NCI-H2171 treated with DMSO at 0.1 percent for 48 hours (cell line): ENCODE results near the gene SEC16B.
A peak's percentile ranks its signal among the peaks of the same experiment; 100 is the strongest.

Source experiments
- DNase-seq: peaks from one replicate; lab custom pipeline; 2025; lab: John Stamatoyannopoulos, UW

Gene SEC16B

DNA sequence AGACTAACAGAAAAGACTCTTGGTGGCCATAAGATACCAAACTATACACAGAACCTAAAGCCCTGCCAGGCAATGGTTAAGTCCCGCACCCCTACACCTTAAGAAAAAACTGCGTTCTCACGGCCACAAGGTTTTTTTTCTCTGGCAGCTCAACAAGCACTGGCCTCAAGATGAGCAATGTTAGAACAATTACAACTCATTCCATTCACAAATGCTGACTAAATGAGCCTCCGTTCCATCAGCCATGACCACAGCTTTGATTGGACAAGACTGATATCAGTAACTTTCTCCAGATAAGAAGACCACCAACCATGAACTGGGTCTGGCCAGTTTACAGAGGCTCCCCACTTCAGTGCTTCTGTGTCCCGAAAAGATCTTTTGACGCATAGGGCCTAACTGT lies 31.9 kb downstream of the SEC16B start:
- no peak for DNase-seq

DNA sequence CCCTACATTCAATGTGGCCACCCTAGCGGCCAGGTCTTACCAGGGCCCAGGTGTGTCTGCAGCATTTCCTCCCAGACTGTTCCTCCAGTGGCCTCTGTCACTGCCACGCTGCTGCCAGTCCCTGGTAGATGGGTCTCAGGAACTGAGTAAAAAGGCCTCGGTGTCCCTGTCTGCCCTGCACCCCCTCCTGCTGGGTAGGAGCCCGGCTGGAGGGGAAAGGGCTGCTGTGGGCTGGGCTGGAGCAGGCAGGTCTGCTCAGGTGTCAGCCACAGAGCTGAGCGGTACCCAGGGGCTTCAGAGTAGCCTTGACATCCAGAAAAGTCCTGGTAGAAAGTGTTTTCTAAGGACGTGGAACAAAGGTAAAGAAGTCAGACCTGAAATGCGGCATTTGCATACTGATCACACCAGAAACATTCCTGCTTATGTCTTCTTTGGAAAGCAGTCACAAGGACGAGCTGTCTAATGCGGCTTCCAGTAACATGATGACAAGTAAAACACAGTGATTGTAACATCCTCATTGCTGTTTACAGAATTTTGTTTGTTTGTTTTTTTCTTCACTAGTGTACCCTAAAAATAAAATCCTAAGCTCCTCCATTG lies 32.6 kb downstream of the SEC16B start:
- no peak for DNase-seq

DNA sequence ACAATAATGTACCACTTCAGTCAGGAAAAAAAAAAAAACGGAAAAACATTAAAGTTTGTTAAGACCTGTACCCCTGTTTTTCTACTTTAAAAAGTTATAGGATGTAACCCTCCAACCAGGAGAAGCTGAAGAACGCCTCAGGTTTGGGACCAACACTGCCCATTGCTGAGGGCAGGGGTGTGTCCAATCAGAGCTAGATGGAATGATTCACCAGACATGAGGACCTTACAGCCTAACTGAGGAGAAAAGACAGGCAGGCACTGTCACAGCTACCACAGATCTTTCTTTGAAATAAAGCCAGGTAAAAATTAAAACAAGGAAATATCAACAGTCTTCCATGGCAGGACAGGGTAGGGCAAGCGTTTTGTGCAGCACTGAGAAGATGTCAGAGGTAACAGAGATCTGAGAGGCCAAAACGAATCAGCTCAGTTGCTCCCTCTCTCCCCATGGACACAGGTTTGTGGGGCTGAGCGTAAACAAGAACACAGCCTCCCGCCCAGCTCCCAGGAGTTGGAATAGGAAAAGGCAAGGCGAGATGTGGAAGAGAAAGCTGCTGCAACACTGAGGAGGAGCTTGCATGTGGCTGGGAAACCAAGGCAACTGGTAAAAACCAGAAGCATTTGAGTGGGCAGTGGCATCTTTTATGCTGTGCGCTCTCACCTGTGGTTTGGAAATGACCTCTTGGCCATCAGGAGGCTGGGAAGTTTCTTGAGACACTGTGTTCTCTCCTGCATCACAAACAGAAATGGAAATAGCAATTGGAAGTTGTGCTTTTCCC lies 34.0 kb downstream of the SEC16B start:
- DNase-seq = no peak

DNA sequence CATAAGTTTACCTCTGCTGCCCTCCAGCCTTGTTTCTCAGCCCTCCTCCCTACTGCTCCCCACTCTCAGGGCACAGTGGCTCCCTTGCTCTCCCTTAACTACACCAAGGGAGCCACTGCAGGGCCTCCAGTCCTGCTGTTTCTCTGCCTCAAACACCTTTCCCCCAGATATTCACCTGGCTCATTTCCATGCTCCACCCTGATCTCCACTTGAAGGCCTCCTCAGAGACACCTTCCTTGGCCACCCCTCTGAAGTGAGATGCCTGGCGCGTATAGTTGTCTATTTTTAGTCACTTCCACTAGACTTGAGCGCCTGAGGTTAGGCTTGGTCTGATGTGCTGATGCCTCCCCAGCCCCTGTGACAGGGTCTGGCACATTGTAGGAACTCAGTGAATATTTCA lies 34.9 kb downstream of the SEC16B start:
- DNase-seq = no peak

DNA sequence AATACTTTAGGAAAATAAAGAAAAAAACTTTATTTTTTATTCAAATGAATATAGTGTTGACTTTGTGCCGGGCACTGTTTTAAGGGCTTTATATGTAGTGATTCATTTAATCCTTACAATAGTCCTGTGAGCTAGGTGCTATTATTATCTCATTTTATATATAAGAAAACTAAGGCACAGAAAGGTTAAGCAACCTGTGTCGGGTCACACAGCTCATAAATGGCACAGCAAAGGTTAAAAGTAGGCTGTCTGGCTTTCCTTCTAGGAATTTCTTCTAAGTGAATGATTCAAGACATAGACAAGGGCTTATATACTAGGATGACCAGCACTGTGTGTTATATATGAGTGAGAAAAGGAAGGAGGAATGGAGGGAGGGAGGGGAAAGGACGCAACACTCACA lies 35.4 kb downstream of the SEC16B start:
- DNase-seq = no peak

DNA sequence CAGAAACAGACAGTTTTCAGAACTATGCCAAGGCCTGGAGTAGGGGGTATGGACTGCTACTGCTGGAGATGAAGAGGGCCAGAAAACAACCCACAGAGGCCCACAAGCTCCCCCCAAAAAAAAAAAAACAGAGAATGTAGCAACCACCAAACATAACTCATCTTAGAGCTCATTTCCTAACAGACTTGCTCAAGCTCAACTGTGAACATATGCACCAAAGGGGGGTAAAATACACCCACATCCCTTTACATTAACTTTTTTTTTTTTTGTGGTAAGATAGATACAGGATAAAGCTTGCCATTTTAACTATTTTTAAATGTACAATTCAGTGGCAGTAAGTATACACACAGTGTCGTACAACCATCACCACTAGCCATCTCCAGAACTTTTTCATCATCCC lies 36.0 kb downstream of the SEC16B start:
- no peak for DNase-seq

DNA sequence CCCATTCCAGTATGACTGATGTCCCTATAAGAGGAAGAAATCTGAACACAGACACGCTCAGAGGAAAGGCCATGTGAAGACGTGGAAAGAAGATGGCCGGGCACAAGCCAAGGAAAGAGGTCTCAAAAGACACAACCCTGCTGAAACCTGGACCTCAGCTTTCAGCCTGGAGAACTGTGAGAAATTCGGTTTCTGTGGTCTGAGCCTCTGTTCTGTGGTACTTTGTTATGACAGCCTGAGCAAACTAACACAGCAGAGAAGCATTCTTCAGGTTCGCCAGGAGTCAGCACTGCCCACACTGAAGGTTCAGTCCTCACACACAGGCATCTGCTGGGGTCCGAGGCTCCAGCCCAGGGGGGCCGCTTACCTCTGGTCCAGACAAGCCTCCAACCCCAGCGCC lies 37.7 kb downstream of the SEC16B start:
- DNase-seq = no peak

DNA sequence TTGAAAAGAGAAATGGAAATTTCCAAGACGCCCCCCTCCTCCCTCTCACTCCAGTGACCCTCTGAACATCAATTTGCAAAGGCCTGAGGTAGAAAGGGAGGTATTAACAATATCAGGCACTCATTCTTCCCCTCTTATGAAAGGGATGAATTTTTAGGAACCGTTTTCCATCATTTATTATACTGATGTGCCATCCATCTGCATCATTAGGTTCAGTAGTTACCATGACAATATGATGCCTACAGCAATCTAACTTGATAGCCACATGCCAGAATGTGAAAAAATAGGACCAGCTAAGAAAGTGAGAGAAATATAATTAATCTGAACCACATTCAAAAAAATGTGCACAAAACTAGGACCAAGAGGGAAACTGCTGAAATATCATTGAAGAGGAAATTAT lies 40.9 kb downstream of the SEC16B start:
- no peak for DNase-seq

DNA sequence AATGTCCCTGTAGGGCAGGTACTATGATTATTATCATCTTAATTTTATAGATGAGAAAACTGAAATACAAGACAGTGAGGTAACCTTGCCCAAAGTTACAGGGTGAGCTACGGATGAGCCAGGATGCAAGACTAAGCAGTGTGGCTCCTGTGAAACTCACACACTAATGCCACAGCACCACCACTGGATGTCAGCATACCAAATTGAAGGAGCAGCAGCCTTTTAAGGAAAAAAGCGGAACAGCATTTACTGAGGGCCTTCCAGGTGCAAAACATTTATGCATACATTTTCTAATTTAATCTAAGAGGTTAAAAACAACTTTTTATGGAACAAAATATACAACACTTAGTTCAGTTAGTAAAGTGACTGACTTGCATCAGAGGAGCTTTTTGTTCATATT lies 41.7 kb downstream of the SEC16B start:
- DNase-seq = no peak

DNA sequence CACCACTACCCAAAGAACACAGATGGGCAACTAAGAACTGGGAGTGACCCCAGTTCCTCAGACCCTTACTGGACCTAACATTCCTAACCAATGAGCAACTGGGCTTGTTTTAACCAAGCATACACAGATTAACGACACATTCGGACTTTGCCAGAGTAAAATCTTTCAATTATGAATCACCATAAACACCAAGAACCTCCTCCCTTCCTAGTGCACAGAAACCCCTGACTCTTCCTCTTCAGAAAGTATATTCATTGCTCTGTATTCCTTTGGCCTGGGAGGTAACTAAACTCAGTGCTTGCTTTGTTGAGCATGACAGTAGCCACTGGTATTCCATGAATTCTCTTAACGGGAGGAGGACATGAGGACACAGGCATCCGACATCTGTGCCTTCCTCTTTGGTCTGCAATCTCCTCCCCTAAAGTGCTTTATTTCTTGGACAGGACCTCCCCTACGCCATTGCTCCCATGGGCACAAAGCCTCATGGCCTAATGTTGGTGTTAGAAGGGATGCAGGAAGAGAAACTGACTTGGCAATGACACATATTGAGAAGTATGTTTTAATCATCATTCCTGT lies 42.7 kb downstream of the SEC16B start:
- DNase-seq = no peak

DNA sequence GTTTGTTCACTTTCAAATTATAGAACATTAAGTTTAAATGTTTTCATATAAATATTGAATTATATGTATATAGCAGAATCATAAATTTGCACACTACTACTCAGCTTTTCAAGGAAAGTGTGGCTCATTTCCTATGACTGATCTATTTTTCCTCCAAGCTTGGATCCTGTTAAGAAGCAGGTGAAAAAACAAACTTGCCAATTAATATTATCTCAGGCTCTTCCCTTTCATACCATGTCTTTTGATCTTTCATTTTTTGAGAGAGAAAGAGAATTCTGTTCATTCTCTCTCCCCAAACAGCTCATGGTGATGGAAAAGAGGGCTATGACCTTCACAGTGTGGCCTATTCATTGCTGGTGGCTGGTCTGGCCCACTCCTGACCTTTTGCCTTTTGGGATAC lies 43.7 kb downstream of the SEC16B start:
- no peak for DNase-seq

DNA sequence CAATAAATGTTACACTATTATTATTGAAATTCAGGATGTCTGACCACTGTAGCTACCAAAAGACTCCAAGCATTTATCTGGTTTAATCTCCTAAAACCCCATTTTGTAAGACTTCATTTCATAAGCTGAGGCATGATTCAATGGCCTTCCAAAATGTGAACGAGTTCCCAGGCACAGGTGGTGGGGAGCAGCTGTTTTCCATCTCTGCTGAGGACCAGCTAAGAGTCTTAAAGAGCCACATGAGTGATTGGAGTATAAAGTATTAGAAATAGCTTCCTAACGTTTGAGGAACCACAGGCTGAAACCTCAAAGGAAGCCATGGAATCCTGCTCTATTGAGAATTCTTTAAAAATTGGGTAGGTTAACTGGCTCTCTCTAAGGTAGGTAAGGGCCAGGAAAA lies 44.9 kb downstream of the SEC16B start:
- DNase-seq = no peak

DNA sequence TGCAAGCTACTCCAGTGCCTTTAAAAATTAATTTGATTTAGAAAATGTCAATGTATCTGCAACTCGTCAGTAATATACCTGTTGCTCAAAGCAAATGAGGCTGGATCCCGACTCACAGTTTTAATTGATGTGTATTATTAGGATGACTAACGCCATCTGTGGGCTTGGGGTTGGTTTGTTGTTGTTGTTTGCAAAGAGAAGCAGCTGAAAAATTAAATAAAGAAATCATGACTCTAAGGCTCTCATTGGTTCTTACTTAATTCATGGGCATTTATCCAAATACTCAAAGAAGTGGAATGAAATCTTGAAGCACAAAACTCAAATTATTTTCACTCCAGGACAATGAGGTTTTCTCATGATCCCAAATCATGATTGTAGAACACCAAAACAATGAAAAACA lies 46.4 kb downstream of the SEC16B start:
- no peak for DNase-seq

DNA sequence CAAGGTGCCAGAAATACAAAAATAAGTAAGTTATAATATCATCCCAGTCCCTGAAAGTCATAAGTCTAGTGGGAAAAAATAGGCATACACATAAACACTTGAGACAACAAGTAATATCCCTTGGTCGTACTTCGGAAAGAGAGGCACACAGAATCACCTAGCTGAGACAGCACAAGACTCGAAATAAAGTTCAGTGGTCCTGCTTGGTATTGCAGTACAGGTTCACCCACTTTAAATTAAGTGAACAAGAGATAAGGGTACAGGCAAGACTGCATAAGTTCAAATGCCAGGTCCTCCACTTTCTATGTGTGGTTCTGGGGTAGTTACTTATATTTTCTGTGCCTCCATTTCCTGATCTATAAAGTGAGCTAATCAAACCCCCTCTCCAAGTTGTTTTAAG lies 47.6 kb downstream of the SEC16B start:
- no peak for DNase-seq

DNA sequence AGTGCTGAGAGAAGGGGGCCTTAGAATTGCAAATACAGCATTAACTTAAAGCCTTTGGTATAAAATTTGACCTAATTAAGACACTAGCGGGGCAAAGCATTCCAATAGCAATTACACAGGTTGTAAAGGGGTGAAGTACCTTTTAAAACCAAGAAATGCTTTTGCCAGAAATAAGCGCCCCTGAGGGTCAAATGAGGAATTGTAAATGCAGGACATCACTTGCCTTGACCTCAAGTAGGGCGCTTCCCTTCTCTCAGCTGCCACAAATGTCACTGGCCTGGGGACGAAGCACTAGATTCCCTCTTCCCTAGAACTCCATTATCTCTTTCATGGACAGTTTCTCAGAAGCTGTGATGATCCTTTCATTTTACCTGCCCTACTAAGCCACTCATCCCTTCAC lies 48.3 kb downstream of the SEC16B start:
- DNase-seq = no peak

DNA sequence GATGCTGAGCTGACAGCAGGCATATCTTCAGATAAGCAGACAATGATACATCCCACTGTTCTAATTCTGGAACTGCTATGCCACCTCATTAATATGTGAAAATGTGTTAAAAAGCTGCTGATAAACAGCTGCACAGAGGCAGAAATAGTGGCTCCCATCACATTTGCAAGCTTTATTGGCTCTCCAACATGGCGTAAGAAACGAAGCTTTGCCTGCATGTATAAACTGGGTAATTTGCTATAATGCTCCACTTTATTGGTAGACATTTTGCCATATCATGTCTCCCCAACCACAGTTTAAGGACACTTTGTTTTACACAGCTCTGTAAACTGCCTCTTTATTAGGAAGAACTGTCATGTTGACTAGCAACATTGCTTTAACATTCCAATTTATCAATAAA lies 49.8 kb downstream of the SEC16B start:
- no peak for DNase-seq

DNA sequence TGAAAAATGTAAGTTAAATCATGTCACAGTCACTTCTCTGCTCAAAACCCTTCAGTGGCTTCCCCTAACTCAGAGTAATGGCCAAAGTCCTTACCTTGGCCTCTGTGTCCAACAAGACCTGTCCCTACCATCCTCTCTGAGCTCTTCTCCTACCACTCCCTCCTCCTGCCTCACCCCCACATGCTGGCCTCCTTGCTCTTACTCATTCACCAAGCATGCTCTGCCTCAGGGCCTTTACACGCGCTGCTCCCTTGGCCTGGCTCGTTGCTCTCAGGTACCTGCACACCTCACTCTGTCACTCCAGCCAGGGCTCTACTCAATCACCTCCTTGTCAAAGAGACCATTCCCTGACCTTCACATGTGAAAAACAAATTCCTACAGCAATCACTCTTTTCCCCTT lies 54.2 kb downstream of the SEC16B start:
- DNase-seq = no peak

DNA sequence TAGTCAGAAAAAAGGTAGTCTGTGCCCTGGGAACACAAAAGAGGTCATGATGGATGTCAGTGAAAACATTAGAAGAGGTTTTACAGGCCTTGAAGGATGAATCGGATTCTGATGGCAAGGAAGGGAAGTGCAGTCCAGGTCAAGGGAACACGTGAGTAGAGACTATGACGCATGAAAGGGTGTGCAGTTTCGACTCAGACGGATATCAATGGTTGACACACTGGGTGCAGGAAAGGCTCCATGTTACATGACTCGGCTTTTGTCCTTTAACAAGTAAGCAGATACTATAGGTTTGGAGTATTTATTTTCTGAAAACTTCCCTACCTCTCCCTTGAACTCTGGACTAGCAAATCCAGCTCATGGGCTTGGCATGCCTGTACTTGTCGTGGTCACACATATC lies 55.3 kb downstream of the SEC16B start:
- no peak for DNase-seq

DNA sequence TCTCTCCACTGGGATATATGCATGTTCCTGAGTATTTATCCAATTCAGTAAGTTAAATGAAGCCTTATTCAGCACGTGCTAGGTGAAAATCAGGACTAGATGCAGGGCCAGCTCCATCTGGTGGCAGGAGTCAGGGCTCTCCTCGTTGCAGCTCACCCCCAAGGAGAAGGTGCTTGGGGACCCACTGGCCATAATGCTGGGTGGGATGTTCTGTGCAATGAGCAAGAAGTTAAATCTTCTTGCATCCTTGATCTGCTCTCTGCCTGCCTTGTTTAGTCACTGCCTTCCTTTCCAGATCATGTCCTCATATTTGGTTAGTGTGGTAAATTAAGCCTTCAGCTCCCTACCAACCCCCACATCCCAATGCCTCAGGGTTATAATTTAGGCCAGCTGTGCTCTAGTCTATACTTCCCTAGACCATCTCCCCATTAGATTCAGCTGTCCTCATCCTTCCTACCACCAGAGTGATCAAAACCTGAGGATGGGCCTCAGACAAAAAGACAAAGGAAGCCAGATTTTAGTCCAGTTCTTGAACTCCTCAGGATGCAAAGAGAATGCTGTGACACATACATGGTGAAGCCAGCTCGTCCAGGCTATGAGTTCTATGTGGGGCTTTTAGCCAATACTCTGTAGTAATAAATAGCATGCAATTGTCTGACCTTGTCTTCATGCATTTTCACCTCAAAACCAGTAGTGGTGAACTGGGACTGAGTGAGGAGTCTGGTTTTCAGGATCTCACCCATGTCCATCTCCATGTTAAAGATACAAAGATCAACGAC lies 55.9 kb downstream of the SEC16B start:
- DNase-seq = peak; percentile 13

DNA sequence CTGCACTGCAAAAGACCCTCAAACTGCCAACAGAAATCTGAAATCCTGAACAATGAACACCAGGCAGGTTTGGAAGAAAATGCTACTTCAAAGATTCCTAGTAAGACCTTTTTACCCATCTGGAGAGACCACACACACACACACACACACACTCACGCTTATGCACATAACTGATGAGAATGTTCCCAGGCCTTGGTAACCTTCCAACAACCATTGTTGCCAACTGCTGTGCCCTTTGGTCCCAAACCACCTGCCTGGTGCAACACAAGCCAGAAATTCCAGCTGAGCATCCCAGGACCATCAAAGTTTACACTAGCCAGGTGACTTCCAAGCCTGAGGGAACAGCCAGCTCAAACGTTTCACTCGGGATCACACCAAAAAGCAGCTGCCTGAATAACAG lies 56.9 kb downstream of the SEC16B start:
- DNase-seq = no peak

DNA sequence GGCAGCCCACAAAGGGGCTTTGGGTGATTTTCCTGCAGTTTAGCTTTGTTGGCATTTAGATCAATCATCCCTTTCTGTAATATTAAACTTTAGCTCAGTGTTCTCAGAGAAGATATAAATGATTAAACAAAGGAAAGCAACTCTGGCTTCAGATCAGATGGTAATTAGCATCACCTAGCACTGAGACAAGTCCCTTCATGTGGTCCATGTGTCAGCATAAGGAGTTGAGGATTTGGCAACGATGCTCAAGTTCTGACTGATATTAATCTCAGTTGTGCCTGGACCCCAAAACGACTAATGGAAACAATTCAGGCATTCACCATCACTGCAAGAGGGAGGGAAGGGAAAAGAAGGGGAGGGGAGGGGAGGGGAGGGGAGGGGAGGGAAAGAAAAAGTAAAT lies 60.4 kb downstream of the SEC16B start:
- no peak for DNase-seq

DNA sequence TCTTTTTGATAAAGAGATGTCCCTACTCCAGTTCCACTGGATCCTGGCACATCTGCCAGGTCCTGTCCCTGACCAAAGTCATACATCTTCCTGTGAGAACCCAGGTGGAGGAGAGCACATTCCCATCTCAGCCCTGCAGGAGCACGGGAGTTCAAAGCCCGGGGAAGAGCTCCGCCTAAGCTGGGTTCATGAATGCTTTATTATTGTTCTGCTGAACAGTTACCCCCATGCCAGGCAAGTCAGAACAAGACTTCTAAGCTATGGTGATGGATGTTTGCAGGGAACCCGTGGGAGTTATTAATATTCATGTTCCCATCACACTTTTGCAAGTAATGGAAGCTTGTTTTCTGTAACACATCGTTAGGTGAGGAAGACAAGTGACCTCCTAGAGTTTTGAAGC lies 62.9 kb downstream of the SEC16B start:
- no peak for DNase-seq

DNA sequence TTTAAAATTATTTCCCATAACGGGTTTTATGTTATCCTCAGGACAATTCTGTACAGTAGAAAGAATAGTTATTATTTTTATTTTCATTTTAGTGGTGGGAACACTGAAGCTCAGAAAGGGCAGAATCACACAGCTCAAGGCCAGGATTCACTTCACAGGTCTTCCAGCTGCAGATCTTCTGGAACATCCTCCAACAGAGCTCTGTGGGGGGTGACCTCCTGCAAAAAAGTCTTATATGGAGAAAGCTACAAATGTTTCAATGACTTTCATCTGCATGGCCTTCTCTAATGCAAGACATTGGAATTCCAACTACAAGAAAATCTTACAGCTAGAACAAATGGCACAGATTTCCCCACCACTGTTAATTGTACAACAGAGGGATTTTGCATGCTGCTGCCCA lies 64.2 kb downstream of the SEC16B start:
- no peak for DNase-seq
